DMS53 treated with DMSO at 0.1 percent for 48 hours (cell line): ENCODE measurements around the gene TRIM10.
"Not testable (repeated sequence)": the region's sequence is repeated elsewhere in the genome, so short reads cannot be mapped to it uniquely, and the experiment has no call there.

ENCODE experiments used
- DNase-seq: peaks from one replicate; lab custom pipeline; 2025; ENCODE audit not compliant: unreplicated experiment; lab: John Stamatoyannopoulos, UW

TRIM10 gene

GRCh38 chr6:30154709-30155519 is 6.1 kb downstream of the TRIM10 start:
- no peak for DNase-seq

GRCh38 chr6:30154061-30154460 is 7.0 kb downstream of the TRIM10 start:
- no peak for DNase-seq

GRCh38 chr6:30152910-30153610 is 8.0 kb downstream of the TRIM10 start:
- no peak for DNase-seq

GRCh38 chr6:30152016-30152673 is 8.9 kb downstream of the TRIM10 start:
- DNase-seq, result no peak

GRCh38 chr6:30151580-30151979 is 9.4 kb downstream of the TRIM10 start:
- DNase-seq, result no peak

- DNase-seq, result no peak
Measured at GRCh38 chr6:30150671-30151395, 10.2 kb downstream of the TRIM10 start.

GRCh38 chr6:30149858-30150550 is 11.0 kb downstream of the TRIM10 start:
- no peak for DNase-seq

GRCh38 chr6:30149234-30149633 is 11.8 kb downstream of the TRIM10 start:
- DNase-seq, result no peak

GRCh38 chr6:30147096-30147495 is 13.9 kb downstream of the TRIM10 start:
- no peak for DNase-seq

GRCh38 chr6:30145818-30146217 is 15.2 kb downstream of the TRIM10 start:
- DNase-seq, result no peak

GRCh38 chr6:30144811-30145210 is 16.2 kb downstream of the TRIM10 start:
- DNase-seq, result no peak

- no peak for DNase-seq
Measured at GRCh38 chr6:30143780-30144179, 17.2 kb downstream of the TRIM10 start.

- no peak for DNase-seq
Measured at GRCh38 chr6:30142665-30143064, 18.3 kb downstream of the TRIM10 start.

GRCh38 chr6:30140240-30140639 is 20.8 kb downstream of the TRIM10 start:
- DNase-seq, result not testable (repeated sequence)

- DNase-seq, result no peak
Measured at GRCh38 chr6:30136570-30137286, 24.3 kb downstream of the TRIM10 start.

GRCh38 chr6:30135757-30136156 is 25.3 kb downstream of the TRIM10 start, which contains the start of gene TRIM40:
TSS of gene TRIM40 (plus strand) at chr6:30136140. CDS start at chr6:30137037, 897 bp downstream.
- no peak for DNase-seq

GRCh38 chr6:30135147-30135546 is 25.9 kb downstream of the TRIM10 start:
- DNase-seq, result no peak

- no peak for DNase-seq
Measured at GRCh38 chr6:30131947-30132497, 29.0 kb downstream of the TRIM10 start.
